ENCODE data around the gene DNAJC18. TPM values are rescaled to one million over a fixed set of nuclear protein-coding genes. Genes with fewer than 3 reads are reported as not detected.

DNAJC18 gene
- total and polyA plus RNA-seq, 2 experiments from 2014 or later, result 13.4 to 18.9 TPM

DNA sequence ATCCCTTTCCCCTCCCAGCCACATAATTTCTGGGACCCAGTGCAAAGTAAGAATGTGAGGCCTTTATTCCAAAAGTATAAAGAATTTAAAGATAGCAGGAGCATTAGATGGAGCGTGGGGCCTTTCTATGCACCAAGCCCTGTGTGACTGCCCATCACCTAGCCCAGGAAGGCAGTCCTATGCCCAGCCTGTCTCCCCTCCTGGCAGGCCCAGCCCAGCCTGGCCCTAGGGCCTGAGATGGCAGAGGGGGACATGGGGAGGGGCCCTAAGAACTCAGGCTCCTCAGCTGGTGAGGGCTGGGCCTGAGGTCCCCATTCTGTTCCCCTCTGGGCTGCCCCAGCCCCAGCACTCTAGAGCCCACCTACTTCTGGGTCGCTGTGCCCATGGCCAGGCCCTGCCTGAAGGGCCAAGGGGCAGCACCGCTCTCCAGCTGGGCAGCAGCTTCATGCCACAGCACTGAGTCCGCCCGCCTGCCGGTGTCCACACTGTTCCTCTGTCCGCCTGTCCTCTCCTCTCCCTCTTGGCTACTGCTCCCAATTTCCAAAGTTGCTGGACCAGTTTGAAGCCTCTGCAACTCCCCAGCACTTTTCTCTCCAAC, 55.2 kb downstream of the DNAJC18 start:
- no peak for DNase-seq (ENCODE audit: low spot score)
- Histone ChIP-seq H3K4me1 (ENCODE audit: insufficient read depth) (peaks cover 12% of the 10 kb centered on the region), H3K4me2 (no peak overlapping the region), H2AFZ (no peak overlapping the region), H3K9me2 (ENCODE audit: insufficient read depth) (no peaks in the 10 kb centered on the region), H3K27me3 (ENCODE audit: insufficient read depth) (no peaks in the 10 kb centered on the region), H3F3A (replicated peaks; ENCODE audit: low read depth) (no peaks in the 10 kb centered on the region), H4K20me1 (replicated peaks; ENCODE audit: insufficient read depth) (no peaks in the 10 kb centered on the region), H3K27ac (ENCODE audit: low read depth) (no peak overlapping the region), H3K36me3 (ENCODE audit: insufficient read depth) (no peaks in the 10 kb centered on the region), H3K79me2 (replicated peaks; ENCODE audit: insufficient read depth) (no peaks in the 10 kb centered on the region), H3K4me3 (no peak overlapping the region)
- no peaks in the 10 kb centered on the region for H3K9me3 Mint-ChIP-seq
- H3K36me3 Mint-ChIP-seq (ENCODE audit: low read depth), result no peaks in the 10 kb centered on the region; the same call in 2 of the 3 replicates
- 0 out of 2 replicates have a peak overlapping the region, but pooled peaks have one; percentile 12 for H3K27ac Mint-ChIP-seq
- H3K4me3 Mint-ChIP-seq, result no peak overlapping the region
- H3K27me3 Mint-ChIP-seq (ENCODE audit: insufficient read depth, low read depth, poor library complexity), result peaks cover 13% of the 10 kb centered on the region
- no peak for ATAC-seq
- peaks cover 22% of the 10 kb centered on the region for H3K4me1 Mint-ChIP-seq
- TF ChIP-seq, protein P1, sequence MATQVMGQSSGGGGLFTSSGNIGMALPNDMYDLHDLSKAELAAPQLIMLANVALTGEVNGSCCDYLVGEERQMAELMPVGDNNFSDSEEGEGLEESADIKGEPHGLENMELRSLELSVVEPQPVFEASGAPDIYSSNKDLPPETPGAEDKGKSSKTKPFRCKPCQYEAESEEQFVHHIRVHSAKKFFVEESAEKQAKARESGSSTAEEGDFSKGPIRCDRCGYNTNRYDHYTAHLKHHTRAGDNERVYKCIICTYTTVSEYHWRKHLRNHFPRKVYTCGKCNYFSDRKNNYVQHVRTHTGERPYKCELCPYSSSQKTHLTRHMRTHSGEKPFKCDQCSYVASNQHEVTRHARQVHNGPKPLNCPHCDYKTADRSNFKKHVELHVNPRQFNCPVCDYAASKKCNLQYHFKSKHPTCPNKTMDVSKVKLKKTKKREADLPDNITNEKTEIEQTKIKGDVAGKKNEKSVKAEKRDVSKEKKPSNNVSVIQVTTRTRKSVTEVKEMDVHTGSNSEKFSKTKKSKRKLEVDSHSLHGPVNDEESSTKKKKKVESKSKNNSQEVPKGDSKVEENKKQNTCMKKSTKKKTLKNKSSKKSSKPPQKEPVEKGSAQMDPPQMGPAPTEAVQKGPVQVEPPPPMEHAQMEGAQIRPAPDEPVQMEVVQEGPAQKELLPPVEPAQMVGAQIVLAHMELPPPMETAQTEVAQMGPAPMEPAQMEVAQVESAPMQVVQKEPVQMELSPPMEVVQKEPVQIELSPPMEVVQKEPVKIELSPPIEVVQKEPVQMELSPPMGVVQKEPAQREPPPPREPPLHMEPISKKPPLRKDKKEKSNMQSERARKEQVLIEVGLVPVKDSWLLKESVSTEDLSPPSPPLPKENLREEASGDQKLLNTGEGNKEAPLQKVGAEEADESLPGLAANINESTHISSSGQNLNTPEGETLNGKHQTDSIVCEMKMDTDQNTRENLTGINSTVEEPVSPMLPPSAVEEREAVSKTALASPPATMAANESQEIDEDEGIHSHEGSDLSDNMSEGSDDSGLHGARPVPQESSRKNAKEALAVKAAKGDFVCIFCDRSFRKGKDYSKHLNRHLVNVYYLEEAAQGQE (IDR thresholded peaks at IDR 0.05; ENCODE audit: unreplicated experiment), result no peak
- TF ChIP-seq CREB1 (CRISPR knock-in tag; IDR thresholded peaks at IDR 0.05; ENCODE audit: low read depth), result no peak
- TF ChIP-seq, protein P2, sequence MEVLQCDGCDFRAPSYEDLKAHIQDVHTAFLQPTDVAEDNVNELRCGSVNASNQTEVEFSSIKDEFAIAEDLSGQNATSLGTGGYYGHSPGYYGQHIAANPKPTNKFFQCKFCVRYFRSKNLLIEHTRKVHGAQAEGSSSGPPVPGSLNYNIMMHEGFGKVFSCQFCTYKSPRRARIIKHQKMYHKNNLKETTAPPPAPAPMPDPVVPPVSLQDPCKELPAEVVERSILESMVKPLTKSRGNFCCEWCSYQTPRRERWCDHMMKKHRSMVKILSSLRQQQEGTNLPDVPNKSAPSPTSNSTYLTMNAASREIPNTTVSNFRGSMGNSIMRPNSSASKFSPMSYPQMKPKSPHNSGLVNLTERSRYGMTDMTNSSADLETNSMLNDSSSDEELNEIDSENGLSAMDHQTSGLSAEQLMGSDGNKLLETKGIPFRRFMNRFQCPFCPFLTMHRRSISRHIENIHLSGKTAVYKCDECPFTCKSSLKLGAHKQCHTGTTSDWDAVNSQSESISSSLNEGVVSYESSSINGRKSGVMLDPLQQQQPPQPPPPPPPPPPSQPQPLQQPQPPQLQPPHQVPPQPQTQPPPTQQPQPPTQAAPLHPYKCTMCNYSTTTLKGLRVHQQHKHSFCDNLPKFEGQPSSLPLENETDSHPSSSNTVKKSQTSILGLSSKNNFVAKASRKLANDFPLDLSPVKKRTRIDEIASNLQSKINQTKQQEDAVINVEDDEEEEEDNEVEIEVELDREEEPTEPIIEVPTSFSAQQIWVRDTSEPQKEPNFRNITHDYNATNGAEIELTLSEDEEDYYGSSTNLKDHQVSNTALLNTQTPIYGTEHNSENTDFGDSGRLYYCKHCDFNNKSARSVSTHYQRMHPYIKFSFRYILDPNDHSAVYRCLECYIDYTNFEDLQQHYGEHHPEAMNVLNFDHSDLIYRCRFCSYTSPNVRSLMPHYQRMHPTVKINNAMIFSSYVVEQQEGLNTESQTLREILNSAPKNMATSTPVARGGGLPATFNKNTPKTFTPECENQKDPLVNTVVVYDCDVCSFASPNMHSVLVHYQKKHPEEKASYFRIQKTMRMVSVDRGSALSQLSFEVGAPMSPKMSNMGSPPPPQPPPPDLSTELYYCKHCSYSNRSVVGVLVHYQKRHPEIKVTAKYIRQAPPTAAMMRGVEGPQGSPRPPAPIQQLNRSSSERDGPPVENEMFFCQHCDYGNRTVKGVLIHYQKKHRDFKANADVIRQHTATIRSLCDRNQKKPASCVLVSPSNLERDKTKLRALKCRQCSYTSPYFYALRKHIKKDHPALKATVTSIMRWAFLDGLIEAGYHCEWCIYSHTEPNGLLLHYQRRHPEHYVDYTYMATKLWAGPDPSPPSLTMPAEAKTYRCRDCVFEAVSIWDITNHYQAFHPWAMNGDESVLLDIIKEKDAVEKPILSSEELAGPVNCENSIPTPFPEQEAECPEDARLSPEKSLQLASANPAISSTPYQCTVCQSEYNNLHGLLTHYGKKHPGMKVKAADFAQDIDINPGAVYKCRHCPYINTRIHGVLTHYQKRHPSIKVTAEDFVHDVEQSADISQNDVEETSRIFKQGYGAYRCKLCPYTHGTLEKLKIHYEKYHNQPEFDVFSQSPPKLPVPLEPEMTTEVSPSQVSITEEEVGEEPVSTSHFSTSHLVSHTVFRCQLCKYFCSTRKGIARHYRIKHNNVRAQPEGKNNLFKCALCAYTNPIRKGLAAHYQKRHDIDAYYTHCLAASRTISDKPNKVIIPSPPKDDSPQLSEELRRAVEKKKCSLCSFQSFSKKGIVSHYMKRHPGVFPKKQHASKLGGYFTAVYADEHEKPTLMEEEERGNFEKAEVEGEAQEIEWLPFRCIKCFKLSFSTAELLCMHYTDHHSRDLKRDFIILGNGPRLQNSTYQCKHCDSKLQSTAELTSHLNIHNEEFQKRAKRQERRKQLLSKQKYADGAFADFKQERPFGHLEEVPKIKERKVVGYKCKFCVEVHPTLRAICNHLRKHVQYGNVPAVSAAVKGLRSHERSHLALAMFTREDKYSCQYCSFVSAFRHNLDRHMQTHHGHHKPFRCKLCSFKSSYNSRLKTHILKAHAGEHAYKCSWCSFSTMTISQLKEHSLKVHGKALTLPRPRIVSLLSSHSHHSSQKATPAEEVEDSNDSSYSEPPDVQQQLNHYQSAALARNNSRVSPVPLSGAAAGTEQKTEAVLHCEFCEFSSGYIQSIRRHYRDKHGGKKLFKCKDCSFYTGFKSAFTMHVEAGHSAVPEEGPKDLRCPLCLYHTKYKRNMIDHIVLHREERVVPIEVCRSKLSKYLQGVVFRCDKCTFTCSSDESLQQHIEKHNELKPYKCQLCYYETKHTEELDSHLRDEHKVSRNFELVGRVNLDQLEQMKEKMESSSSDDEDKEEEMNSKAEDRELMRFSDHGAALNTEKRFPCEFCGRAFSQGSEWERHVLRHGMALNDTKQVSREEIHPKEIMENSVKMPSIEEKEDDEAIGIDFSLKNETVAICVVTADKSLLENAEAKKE (CRISPR knock-in tag; IDR thresholded peaks at IDR 0.05), result no peak
- no peak for TF ChIP-seq STAT1 (IDR thresholded peaks at IDR 0.05; ENCODE audit: unreplicated experiment)
- no peak for TF ChIP-seq POLR2AphosphoS5 (IDR thresholded peaks at IDR 0.05; ENCODE audit: low read depth)
- TF ChIP-seq, protein P3, sequence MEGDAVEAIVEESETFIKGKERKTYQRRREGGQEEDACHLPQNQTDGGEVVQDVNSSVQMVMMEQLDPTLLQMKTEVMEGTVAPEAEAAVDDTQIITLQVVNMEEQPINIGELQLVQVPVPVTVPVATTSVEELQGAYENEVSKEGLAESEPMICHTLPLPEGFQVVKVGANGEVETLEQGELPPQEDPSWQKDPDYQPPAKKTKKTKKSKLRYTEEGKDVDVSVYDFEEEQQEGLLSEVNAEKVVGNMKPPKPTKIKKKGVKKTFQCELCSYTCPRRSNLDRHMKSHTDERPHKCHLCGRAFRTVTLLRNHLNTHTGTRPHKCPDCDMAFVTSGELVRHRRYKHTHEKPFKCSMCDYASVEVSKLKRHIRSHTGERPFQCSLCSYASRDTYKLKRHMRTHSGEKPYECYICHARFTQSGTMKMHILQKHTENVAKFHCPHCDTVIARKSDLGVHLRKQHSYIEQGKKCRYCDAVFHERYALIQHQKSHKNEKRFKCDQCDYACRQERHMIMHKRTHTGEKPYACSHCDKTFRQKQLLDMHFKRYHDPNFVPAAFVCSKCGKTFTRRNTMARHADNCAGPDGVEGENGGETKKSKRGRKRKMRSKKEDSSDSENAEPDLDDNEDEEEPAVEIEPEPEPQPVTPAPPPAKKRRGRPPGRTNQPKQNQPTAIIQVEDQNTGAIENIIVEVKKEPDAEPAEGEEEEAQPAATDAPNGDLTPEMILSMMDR (conservative IDR thresholded peaks at IDR 0.05; ENCODE audit: low read depth in 2 of 2), result no peak
